Subcutaneous adipose tissue (tissue), 4 donors: ENCODE measurements around the gene SPTBN1. TPM values are rescaled to one million over a fixed set of nuclear protein-coding genes. Genes with fewer than 3 reads are reported as not detected.

Experiments
- total RNA-seq, 4 donors: library from RNA; depleted of rRNA; stranded (reverse); fragments of >200 nt; gene quantifications; one replicate each; pipeline ENCODE4 v1.1.0, GENCODE V29; 2016
- TF ChIP-seq, protein P1 (sequence below): fragments of 450-650 bp; IDR thresholded peaks from one replicate; pipeline ENCODE4 v1.5.1; 2016; ENCODE audit warnings: low read depth, mild to moderate bottlenecking, control low read depth, antibody characterized with exemption, moderate library complexity

The SPTBN1 gene
- total RNA-seq, 4 donors from 2014 or later: 655 to 1,523 (median 889) TPM

DNA sequence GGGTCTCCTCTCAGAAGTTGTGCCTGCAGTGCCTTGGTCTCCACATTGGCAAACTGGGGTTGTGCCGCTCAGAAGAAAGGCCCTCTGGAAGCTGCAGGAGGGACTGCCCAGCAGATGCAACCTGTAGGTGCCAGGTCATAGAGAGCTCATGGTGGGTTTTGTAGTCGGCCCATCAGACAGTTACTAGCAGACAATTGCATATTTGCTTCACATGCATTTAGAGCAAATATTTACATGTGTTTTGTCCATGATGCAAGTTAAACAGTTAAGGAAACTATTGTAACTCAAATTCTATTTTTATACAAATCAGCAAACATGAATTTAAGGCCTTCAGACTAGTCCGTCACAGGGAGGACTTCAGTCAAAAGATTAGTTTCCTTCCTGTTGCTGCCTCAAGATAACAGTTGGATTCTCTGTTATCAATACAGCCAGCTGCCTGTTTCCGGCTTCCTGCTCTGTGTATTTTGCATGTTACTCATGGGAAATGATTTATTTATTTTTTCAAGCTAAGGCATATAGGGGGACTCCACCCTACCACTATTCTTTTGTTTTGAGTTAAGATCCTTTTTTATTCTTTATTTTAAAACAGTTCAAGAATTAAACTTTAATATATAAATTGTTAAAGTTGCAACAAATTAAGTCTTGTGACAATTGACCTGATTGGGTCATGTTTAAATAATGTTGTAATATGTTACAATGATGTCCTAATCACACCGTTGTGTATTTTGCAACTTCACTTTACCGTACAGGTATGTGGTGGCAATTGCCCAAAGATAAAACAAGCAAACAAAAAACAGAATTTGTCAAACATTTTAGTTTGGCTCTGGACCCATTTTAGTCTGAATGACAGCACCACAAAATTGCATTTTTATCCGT, 133.5 kb downstream of the SPTBN1 start:
- TF ChIP-seq, protein P1, sequence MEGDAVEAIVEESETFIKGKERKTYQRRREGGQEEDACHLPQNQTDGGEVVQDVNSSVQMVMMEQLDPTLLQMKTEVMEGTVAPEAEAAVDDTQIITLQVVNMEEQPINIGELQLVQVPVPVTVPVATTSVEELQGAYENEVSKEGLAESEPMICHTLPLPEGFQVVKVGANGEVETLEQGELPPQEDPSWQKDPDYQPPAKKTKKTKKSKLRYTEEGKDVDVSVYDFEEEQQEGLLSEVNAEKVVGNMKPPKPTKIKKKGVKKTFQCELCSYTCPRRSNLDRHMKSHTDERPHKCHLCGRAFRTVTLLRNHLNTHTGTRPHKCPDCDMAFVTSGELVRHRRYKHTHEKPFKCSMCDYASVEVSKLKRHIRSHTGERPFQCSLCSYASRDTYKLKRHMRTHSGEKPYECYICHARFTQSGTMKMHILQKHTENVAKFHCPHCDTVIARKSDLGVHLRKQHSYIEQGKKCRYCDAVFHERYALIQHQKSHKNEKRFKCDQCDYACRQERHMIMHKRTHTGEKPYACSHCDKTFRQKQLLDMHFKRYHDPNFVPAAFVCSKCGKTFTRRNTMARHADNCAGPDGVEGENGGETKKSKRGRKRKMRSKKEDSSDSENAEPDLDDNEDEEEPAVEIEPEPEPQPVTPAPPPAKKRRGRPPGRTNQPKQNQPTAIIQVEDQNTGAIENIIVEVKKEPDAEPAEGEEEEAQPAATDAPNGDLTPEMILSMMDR: no peak

DNA sequence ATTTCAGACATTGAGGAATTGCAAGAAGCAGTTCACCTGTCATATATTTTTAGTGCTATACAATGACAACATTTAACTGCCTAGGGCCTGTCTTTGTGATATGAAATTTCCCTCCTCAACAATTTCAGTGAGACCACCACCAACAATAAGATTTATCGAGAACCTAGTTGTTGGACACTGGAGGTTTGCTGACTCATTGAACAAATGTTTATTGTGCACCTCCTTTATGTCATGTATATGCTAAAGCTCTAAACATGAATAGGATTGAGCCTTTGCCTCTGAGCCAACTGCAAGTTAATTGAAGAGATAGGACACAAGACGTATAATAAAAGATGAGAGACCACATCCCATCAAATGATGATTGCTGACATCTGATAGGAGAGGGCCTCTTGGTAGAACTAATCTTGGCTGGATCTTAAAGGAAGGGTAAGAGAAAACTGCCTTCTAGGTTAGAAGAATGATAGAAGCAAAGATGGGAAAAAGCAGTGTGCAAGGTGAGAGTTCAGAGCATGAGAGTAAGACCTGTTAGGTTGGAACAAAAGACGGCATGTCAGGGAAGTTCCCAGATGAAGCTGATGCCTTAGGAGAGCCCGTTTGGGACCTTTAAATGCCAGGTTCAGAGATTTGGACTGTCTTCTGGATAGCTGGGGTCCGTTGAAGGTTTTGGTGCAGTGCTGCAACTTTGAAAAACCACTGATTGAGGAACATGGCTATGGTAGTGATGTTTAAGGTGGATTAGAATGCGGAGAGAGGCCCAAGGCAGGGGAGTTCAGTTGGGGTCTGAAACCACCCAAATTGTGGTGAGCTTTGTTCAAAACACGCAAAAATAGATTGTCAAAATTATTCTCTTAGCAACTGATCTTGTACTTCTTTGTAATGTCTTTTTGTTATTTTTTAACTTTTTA, 134.3 kb downstream of the SPTBN1 start:
- TF ChIP-seq, protein P1: no peak

DNA sequence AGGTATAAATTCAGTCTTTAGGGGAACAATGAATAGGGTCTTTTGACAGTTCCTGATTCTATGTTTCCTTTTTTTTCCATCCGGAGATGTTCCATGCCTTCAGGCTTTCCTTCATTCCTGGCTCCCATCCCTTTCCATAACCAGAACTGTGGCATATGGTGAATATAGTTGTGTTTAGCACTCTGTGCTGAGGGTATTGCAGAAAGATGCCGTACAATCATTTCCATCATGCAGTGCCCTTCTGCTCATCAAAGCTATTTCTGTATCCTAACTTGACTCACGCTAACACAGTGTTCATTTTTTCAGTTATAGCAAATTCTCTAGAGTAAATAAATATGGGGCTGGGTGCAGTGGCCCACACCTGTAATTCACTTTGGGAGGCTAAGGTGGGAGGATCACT, 135.4 kb downstream of the SPTBN1 start:
- TF ChIP-seq, protein P1: no peak

DNA sequence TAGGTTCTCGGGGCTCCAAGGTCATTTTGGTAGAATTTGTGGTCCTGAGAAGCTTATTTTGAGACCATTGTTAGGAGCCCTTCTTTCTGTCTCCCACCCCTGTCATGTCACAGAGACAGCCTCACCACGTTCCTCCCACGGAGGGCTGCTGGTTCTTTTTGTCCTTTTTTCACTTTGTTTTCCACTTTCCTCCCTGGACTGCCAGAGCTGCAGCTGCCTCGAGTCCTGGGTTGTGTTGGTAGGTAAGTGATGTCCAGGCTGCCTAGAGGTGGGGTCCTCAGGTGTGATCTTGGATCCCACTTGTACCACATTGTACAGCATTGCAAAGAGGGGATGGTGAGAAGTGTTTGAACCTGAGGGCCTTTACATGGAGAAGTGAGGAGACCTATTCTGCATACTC, 137.1 kb downstream of the SPTBN1 start:
- TF ChIP-seq, protein P1: no peak

DNA sequence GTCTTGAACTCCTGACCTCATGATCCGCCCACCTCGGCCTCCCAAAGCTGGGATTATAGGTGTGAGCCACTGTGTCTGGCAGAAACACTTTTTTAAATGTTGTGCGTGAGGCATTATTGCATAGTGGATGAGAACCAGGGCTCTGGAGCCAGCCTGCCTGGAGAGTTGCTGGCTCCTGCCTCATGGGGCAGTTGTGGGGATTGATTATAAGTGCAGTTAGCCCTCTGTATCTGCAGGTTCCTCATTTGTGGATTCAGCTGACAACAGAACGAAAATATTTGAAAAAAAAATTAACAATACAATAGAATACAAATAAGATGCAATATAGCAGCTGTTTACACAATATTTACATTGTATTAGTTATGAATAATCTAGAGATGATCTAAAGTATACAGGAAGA, 137.9 kb downstream of the SPTBN1 start:
- TF ChIP-seq, protein P1: no peak

DNA sequence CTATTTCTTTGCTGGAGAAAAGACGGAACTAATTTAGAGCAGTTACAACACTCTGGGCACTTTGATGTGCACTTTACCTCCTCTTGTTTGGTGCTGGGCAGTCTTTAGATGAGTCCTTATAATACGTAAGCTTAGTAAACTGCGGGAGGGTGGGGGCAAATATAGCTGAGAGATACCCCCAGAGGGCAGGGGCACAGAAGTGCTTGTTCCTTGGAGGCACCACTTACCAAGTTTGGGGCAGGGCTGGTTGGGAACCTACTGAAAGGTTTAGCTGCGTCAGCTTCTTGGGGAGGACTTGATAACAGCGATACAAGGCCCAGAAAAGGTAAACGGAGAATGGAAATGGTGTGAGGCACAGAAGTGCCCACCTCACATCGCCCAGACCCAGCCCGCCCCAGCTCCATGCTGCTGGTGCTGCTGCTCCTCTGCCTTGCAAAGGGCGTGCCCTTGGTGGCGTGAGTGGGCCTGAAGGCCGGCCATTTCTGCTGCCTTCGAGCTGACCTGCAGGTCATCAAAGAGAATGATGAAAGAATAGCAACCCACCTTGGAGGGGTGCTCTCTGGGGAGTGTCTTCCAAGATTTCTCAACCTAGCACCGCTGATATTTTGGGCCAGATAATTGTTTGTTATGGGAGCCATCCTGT, 139.2 kb downstream of the SPTBN1 start:
- TF ChIP-seq, protein P1: no peak
